SKM-1 treated with dmso at 0.1 percent for 144 hours (cell line): ENCODE data around the gene LRCH1.
"Not testable (repeated sequence)": the region's sequence is repeated elsewhere in the genome, so short reads cannot be mapped to it uniquely, and the experiment has no call there.

Experiments
- DNase-seq: peaks from one replicate; lab custom pipeline; 2025; ENCODE audit not compliant: unreplicated experiment; lab: John Stamatoyannopoulos, UW

Gene LRCH1, protein sequence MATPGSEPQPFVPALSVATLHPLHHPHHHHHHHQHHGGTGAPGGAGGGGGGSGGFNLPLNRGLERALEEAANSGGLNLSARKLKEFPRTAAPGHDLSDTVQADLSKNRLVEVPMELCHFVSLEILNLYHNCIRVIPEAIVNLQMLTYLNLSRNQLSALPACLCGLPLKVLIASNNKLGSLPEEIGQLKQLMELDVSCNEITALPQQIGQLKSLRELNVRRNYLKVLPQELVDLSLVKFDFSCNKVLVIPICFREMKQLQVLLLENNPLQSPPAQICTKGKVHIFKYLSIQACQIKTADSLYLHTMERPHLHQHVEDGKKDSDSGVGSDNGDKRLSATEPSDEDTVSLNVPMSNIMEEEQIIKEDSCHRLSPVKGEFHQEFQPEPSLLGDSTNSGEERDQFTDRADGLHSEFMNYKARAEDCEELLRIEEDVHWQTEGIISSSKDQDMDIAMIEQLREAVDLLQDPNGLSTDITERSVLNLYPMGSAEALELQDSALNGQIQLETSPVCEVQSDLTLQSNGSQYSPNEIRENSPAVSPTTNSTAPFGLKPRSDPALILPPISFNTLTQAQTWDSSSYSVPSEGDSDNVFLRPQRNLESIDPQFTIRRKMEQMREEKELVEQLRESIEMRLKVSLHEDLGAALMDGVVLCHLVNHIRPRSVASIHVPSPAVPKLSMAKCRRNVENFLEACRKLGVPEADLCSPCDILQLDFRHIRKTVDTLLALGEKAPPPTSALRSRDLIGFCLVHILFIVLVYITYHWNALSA

DNA sequence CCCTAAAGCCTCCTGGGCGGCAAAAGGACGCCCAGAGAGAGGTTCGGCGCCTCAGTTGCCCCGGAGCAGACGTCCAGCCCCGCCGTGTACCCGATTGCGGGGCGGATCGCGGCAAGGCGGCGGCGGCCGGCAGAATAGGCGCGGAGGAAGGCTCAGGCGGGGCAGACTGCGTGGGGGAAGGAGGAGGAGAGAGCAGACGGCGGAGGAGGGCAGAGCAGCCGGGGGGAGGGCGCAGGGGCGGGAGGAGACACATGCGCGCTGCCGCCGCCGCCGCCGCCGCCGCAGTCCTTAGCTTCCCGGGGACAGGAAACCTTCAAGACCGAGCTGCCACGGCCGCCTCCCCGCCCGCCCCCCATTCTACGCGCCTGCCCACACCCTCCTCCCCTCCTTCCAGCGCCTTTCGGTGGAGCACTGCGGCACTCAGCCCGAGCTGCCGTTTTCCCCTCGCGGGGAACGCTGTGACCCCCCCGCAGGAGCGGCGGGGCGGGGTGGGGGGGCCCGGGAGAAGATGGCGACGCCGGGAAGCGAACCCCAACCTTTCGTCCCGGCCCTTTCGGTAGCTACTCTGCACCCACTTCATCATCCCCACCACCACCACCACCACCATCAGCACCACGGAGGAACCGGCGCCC is at the start of gene LRCH1:
Gene LRCH1, plus strand, starts transcription at position 282 of the 632 bp plus-strand sequence. Its CDS starts 227 bp downstream, at position 509.
- DNase-seq: peak; percentile 81

GRCh38 chr13:46504036-46504435 is 48.9 kb upstream of the LRCH1 start:
- no peak for DNase-seq

- peak; percentile 43 for DNase-seq
Observed at GRCh38 chr13:46507981-46508380, 45.0 kb upstream of the LRCH1 start.

GRCh38 chr13:46509981-46510380 is 43.0 kb upstream of the LRCH1 start:
- no peak for DNase-seq

DNA sequence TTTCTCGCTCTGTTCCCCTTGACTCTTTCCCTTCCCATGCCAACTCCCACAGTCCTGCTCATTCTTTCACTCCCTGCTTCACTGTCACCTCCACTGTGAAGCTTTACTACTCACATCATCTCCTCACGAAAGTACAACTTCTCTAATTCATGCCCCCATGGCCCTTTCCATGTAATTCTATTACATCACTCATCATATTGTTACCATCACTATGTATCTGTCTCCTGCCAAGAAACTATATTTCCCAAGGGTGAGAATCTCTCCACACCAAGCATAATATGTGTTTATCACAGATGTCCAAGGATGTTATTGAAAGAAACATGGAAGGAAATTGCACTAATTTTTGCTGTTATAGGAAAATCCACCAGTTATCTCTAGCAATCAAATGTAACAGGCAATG is 37.2 kb upstream of the LRCH1 start:
- no peak for DNase-seq

DNA sequence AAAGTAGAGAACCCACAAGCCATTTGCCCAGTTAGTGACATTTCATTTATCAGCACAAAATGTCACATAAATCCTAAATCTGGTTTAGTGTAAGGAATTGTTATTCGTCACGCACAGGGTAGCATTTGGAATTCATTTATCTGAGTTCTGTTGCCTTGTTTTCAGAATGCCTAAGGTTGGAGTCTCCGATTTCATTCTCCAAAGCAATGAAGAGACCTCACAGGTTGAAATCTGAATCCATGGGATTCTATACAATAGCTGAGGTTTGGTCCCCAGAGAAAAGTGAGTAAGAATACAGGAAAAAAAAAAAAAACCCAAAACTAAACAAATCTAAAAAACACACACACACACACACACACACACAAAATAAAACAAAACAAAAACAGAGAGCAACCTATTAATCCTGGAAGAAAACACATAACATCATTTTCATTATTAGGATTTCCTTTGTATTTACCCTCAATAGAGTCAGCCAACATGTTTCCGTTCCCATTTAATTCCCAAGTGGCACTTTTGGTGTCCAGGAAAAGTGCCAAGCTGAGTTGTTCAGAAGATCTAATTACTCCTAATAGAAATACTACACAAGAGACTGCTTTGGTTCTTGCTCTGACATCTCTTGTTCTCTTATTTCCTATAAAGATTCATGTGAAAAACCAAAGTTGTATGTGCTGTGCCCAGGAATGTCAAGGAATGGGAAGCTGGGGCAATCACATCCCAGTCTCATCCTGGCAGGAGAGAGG is 36.2 kb upstream of the LRCH1 start:
- no peak for DNase-seq

DNA sequence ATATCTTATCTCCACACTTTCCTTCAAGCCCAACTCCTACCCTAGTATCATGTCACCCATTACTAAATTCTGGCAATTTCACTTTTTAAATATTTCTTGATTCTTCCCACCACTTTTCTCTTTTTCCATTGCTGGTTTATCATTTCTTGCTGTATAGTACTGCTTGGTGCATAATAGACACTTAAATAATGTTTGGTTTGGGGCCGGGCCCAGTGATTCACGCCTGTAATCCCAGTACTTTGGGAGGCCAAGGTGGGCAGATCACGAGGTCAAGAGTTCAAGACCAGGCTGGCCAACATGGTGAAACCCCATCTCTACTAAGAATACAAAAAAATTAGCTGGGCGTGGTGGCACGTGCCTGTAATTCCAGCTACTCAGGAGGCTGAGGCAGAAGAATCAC is 35.2 kb upstream of the LRCH1 start:
- not testable (repeated sequence) for DNase-seq

- DNase-seq: no peak
Observed at GRCh38 chr13:46519182-46519581, 33.8 kb upstream of the LRCH1 start.

DNA sequence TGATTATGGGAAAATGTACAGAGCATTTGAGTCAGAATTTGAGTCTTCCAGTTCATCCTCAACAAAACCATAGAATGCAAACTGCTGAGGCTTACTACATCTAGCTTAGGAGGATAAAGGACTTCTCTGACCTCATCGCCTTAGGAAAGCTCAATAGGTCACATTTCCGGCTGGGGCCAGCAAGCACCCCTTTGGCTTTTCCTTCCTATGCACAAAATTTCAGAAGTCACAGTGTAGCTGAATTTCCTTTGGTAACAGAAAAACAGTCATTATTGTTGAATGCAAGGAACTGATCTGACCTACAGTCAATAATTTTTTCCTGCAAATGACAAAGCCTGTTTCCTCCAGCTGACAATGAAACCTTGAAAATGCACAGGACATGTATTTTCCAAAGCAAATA is 32.8 kb upstream of the LRCH1 start:
- no peak for DNase-seq

GRCh38 chr13:46521486-46521885 is 31.5 kb upstream of the LRCH1 start:
- no peak for DNase-seq

DNA sequence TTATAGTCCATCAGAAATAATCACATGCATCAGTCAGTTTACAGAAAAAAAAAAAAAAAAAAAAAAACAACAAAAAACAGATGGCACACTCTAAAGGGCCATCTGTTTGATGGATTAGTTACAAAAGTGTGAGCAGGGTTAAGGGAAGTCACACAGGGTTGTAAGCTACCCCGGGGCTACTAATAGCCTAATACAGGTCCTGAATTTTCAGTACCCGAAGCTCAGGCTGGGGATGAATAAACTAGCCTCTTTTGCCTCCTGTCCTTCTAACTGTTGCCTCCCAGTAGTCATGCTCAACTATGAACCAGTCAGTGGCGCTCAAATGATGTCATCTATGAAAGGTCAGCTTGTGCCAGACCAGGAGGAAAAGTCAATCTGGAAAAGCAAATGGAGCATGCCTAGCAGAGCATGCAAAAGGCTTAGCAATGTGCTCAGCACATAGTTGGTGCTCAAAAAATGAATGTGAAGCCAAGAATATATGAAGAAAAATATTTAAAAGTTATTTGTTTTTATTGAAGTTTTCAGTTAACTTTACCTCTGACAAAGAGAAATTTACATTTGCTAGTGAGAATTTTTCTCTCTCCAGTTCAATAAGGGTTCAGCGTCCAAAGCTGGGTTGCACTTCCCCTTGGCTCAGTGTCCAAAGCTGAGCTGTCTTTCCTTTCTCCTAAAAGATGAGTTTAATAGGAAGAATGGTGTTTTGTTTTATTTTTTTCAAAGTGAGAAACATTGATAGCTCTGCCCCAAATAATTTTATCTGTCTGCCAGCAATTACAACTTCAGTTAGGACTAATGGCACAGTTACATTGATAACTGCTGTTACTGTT is 30.8 kb upstream of the LRCH1 start:
- DNase-seq: no peak

DNA sequence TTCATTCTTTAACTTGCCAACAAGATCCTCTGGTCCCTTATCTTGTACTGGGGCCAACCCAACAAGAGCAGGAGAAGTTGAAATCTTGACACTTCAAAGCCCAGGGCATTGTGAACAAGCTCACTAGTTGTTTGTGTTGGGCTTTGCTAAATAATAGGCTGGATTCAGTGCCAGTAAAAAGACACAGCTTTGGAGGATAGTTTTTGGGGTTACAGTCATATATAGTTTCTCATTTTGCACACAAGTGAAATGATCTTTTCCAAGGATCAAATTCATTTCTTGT is 30.3 kb upstream of the LRCH1 start:
- no peak for DNase-seq

GRCh38 chr13:46523972-46524752 is 28.8 kb upstream of the LRCH1 start:
- DNase-seq: no peak

DNA sequence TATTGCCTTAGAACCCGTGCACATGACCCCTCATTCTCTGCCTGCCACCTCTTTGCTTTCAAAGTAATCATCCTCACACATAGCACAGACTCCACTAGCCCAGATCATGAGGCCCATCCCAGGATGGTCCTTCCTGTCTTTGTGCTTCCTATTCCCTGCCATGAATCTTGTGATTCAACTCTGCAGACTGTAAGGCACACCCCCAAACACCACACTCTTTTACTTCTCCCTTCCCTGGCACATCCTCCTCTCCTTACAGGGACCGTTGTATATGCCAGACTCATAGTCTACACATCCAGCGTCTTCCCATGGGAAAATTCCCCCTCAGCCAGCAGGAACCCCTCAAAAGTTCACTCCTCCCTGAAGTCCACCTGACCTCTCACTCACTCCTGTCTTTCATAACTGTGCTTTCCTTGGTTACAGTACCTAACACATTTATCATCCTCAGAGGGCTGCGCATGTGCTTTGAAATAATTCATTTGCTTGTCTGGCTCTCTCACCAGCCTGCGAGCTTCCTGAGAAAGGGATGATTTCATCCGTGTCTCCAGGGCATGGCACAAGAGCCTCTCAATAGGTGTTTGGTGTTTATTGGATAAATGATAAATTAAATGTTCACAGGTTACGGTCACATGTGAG is 26.8 kb upstream of the LRCH1 start:
- DNase-seq: no peak

DNA sequence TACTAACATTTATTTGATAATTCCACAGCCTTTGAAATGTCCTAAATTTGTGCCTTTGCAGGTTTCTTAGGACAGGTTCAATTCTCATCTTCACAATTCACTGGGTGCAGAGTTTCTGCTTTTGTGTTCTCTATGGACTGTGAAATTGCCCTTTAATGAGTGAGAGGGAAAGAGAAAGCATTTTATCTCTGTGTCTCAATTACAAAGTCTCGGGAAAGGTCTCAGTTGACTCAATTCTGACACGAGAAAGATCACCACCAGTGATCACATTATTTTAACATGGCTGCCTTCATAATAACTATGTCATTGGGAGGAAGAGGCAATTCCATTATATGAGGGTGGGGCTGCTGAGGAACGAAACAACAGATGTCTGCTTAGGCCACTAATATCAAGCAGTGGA is 26.2 kb upstream of the LRCH1 start:
- DNase-seq: no peak

DNA sequence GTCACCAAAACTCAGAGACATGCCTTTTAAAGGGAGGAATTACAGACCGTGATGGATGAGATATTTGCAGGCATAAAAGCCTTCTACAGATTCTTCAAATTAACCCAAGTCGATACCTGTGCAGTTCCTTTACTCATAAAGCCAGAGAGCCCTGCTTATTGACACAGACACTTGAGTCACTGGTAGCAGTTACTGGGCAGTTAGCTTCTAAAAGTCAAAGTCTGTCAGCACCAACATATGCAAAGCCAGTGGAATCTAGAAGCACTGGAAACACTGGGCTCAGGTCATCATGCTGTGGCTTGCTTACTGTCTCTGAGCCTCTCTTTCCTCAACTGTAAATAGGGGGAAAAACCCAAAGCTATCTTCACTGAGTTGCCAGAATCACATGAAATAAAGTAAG is 25.7 kb upstream of the LRCH1 start:
- no peak for DNase-seq

DNA sequence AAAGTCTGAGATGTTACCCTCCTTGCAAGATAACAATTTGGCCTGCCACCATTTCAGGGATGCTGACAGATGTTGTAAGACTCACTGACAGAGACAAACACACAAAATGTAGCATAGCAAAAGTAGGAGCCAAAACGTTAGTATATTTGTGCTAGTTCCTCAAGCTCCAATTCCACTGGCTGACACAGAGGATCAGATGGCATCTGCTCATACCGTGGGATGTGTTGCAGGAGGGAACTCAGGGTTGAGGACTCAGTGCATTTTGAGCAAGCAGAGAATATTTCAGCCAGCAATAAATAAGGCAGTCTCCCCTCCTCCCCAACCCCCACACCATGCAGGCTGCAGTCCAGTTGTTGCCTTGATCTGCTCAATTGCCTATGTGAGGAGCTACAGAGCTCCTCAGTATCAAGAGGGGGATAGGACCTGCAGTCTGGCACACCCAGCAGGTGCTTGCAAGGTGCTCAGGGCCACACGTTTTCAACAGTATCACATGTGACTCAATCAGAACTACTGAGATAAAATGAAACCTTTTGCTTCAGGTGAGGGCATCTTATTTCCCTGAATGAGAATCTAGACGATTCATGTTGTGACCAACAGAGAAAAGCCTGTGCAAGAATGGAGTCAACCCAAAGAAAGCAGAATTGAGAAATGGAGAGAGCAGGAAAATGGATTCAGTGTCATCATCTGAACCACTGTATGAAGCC is 23.6 kb upstream of the LRCH1 start:
- DNase-seq: no peak

DNA sequence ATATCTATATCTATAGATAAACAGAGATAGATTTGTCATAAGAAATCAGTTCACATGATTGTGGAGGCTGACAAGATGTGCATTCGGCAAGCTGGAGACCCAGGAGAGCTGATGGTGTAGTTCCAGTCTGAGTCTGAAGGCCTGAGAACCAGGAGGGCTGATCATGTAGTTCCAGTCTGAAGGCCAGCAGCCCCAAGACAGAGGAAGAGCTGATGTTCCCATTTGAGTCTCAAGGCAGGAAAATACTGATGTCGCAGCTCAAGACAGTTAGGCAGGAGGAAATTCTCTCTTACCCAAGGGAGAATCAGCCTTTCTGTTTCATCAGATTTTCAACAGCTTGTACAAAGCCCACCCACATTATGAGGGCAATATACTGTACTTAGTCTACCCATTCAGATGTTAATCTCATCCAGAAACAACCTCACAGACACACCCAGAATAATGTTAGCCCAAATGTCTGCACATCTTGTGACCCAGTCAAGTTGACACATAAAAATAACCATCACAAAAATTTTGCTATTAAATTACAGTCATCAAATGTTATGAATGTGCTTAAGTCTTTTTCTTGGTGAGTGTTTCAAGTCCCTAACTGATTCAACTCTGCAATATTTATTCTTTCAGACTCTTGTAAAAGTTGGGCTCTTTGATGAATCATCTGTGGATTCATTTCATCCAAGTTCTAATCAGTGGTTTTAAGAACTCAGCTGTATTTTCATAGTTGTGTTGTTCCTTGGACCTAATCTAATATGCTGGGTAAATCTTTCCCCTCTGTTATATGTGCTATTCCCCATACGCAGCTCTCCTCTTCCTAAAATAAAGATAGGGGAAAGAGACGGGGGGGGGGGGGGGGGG is 22.7 kb upstream of the LRCH1 start:
- DNase-seq: no peak
